HG02938 (cell line): Measurements from ENCODE around the gene HTRA3.

ENCODE experiments used
- ATAC-seq: cut with Tn5 transposase; IDR thresholded peaks from one replicate; pipeline ENCODE4 v1.9.1; 2021; ENCODE audit warnings: mild to moderate bottlenecking, moderate library complexity; ENCODE audit not compliant: unreplicated experiment

Gene HTRA3

GRCh38 chr4:8352368-8353157, 83.0 kb downstream of the HTRA3 start:
- no peak for ATAC-seq

GRCh38 chr4:8353158-8353669, 83.7 kb downstream of the HTRA3 start:
- no peak for ATAC-seq

GRCh38 chr4:8353912-8354453, 84.4 kb downstream of the HTRA3 start:
- no peak for ATAC-seq

GRCh38 chr4:8355306-8355705, 85.8 kb downstream of the HTRA3 start:
- no peak for ATAC-seq

- ATAC-seq = no peak
Observed at GRCh38 chr4:8355864-8356565, 86.5 kb downstream of the HTRA3 start.
